Brain pericyte (primary cell): Measurements from ENCODE around the gene RAPGEF1.

ENCODE experiments used
- DNase-seq: peaks from one replicate; pipeline ENCODE4 v3.0.0-alpha.2; 2012; ENCODE audit warnings: low read depth, low spot score

Gene RAPGEF1

GRCh38 chr9:131589124-131589711 lies 150.7 kb downstream of the RAPGEF1 start:
- DNase-seq = no peak

- DNase-seq = no peak
Observed at GRCh38 chr9:131588396-131588795, 151.5 kb downstream of the RAPGEF1 start.

GRCh38 chr9:131587906-131588305 lies 152.0 kb downstream of the RAPGEF1 start:
- no peak for DNase-seq

- DNase-seq = no peak
Observed at GRCh38 chr9:131587331-131587730, 152.5 kb downstream of the RAPGEF1 start.

- no peak for DNase-seq
Observed at GRCh38 chr9:131585375-131585774, 154.5 kb downstream of the RAPGEF1 start.

GRCh38 chr9:131584858-131585257 lies 155.0 kb downstream of the RAPGEF1 start:
- DNase-seq = no peak

GRCh38 chr9:131583836-131584555 lies 155.9 kb downstream of the RAPGEF1 start:
- no peak for DNase-seq

- DNase-seq = no peak
Observed at GRCh38 chr9:131583337-131583645, 156.6 kb downstream of the RAPGEF1 start.

GRCh38 chr9:131582466-131583336 lies 157.2 kb downstream of the RAPGEF1 start:
- DNase-seq = no peak

- DNase-seq = no peak
Observed at GRCh38 chr9:131582056-131582455, 157.8 kb downstream of the RAPGEF1 start.

- no peak for DNase-seq
Observed at GRCh38 chr9:131580358-131580757, 159.5 kb downstream of the RAPGEF1 start.

- DNase-seq = no peak
Observed at GRCh38 chr9:131579789-131580211, 160.1 kb downstream of the RAPGEF1 start.

GRCh38 chr9:131578731-131579504 lies 161.0 kb downstream of the RAPGEF1 start:
- no peak for DNase-seq

- peak; percentile 40 for DNase-seq
Observed at GRCh38 chr9:131578021-131578420, 161.9 kb downstream of the RAPGEF1 start.

- DNase-seq = no peak
Observed at GRCh38 chr9:131577005-131578000, 162.6 kb downstream of the RAPGEF1 start.

- no peak for DNase-seq
Observed at GRCh38 chr9:131575946-131576853, 163.7 kb downstream of the RAPGEF1 start.

- no peak for DNase-seq
Observed at GRCh38 chr9:131574730-131575640, 164.9 kb downstream of the RAPGEF1 start.

GRCh38 chr9:131567910-131568309 lies 172.0 kb downstream of the RAPGEF1 start:
- DNase-seq = no peak
